ENCODE data around the gene ZNF831.
A peak's percentile ranks its signal among the peaks of the same experiment; 100 is the strongest.

Gene ZNF831

GRCh38 chr20:59217794-59218280, 54.2 kb downstream of the ZNF831 start:
- DNase-seq, result no peak

- no peak for DNase-seq
Observed at GRCh38 chr20:59219211-59219610, 55.6 kb downstream of the ZNF831 start.

GRCh38 chr20:59220161-59220560, 56.5 kb downstream of the ZNF831 start:
- DNase-seq, result no peak

GRCh38 chr20:59221049-59221706, 57.6 kb downstream of the ZNF831 start:
- peak in 1 of 2 experiments; percentile 6 for DNase-seq

GRCh38 chr20:59221707-59222252, 58.2 kb downstream of the ZNF831 start:
- peak in 1 of 2 experiments; percentile 10 for DNase-seq

- peak; percentile 64 to 71 for DNase-seq
Observed at GRCh38 chr20:59222253-59223181, 58.9 kb downstream of the ZNF831 start.

- peak in 1 of 2 experiments; percentile 32 for DNase-seq
Observed at GRCh38 chr20:59223182-59223601, 59.6 kb downstream of the ZNF831 start.

- DNase-seq, result no peak
Observed at GRCh38 chr20:59223750-59224149, 60.1 kb downstream of the ZNF831 start.

GRCh38 chr20:59224236-59224635, 60.6 kb downstream of the ZNF831 start:
- DNase-seq, result no peak

GRCh38 chr20:59230385-59230784, 66.8 kb downstream of the ZNF831 start:
- DNase-seq, result no peak

GRCh38 chr20:59231124-59231804, 67.6 kb downstream of the ZNF831 start:
- no peak for DNase-seq

GRCh38 chr20:59232618-59233017, 69.0 kb downstream of the ZNF831 start:
- DNase-seq, result no peak

- no peak for DNase-seq
Observed at GRCh38 chr20:59235226-59235625, 71.6 kb downstream of the ZNF831 start.

GRCh38 chr20:59240006-59240405, 76.4 kb downstream of the ZNF831 start:
- DNase-seq, result no peak

- DNase-seq, result no peak
Observed at GRCh38 chr20:59242714-59243626, 79.3 kb downstream of the ZNF831 start.

GRCh38 chr20:59246691-59247400, 83.2 kb downstream of the ZNF831 start:
- DNase-seq, result no peak

- DNase-seq, result no peak
Observed at GRCh38 chr20:59247731-59248684, 84.4 kb downstream of the ZNF831 start.

GRCh38 chr20:59250293-59250692, 86.7 kb downstream of the ZNF831 start:
- no peak for DNase-seq

GRCh38 chr20:59253325-59253724, 89.7 kb downstream of the ZNF831 start:
- DNase-seq, result peak in 1 of 2 experiments; percentile 12

GRCh38 chr20:59253779-59254319, 90.2 kb downstream of the ZNF831 start:
- peak; percentile 35 to 67 for DNase-seq

Data from NCI-H524 (cell line).